Measurements from ENCODE around the gene OR6C68.

GRCh38 chr12:55515696-55516095, 23.5 kb downstream of the OR6C68 start:
- TF ChIP-seq CTCF (IDR thresholded peaks at IDR 0.05) (no peak), POLR2A (IDR thresholded peaks at IDR 0.05) (no peak)
